NCI-H2107 treated with DMSO at 0.1 percent for 48 hours (cell line): Measurements from ENCODE around the gene NDUFAF5.

Source experiments
- DNase-seq: peaks from one replicate; lab custom pipeline; 2025; ENCODE audit not compliant: unreplicated experiment; lab: John Stamatoyannopoulos, UW

Gene NDUFAF5

DNA sequence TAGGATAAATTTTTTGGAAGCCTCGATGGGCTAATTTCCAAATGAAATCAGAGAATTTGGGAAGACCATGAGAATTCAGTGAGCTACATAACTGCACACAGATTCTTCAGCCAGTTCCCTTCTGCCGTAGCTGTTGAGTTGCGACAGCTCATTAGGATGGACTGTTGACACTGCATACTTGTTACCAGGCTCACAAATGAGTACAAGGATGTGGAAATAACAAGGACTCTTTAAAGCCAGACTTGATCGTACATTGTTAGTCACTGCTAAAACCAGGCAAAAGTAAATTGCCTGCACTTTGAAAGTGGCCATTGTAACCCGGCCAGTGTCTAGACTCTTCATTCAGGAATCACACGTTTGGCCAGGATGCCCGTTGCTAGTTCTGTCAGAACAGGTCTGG, 37.0 kb downstream of the NDUFAF5 start:
- no peak for DNase-seq

DNA sequence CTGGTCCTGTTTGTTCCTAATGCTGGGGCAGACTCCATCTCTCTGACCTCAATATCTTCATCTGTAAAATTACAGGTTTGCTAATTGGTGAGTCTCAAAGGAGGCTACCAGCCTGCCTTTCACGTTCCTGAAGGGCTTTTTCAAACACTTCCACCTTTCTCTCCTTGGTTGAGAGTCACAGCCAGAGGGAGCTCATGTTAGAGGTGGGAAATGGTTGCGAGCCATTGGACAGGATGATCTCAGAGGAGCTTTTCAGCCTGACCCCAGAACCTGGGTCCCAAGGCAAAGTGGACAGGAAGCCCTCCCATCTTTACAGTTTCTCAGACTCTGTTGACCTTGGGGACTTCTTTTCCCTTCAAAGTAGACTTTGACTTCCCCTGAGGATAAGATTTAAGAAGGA, 37.6 kb downstream of the NDUFAF5 start:
- DNase-seq, result no peak

DNA sequence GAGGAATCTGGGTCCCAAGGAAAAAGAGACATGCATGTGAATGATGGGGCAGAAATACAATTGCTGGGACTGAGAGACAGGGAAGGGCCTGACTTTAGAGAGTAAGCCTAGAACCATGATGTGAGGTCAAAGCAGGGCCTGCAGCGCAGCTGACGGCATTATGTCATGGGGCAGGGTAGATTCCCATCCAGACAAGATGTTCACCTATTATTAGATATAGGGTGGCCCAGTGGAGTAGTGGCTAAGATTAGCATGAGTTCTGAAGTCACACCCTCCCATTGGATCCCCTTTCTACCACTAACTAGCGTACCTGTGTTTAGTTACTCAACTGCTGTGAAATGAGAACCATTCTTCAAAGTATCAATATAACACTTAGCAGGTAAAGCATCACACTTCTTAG, 39.6 kb downstream of the NDUFAF5 start:
- no peak for DNase-seq

DNA sequence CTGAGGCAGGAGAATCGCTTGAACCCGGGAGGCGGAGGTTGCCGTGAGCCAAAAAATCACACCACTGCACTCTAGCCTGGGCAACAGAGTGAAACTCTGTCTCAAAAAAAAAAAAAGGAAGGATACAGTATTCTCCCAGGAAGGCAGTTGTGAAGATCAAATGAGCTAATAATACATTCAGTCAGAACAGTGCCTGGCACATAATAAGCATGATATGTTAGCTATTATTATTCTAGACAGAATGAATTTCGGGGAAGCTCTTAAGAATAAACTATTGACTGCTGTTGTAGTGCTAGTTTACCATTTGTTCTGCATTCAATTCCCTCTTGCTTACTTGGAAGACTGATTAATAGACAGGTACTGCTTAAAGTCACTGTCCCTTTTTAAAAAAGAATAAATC, 40.6 kb downstream of the NDUFAF5 start:
- no peak for DNase-seq

DNA sequence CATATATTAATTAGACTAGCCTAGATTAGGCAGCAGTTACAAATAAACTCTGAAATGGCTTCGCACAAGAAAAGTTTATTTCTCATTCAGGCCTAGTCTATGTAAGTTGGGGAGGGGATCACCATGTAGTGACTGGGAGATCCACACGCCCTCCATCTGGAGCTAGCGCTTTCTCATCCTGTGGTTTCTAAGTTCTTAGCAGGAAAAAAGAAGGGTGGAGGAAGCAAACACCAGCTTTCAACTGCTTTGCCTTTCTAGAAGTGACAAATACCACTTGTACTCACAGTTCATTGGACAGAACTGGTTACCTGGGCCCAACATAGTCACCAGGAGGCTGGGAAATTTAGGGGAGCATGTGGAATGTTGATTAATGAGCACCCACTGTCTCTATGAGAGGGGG, 46.6 kb downstream of the NDUFAF5 start:
- DNase-seq, result no peak

DNA sequence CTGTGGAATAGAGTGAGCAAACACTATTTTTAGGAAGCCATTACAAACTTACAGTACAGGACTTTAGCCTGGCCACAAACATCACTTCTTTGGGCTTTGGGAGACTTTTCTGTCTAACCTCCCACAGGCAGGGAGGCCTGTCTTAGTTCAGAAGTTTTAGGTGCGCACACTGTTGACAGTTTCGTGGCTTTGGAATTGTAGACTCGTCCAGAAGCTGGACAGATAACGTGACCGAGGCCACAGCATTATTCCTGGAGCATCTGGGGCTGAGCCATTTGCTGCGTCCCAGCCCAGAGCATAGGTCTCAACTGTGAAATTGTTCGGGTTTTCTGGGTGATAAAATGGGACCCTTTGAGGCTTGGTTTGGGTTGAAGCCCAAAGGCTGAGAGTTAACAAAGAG, 53.8 kb downstream of the NDUFAF5 start:
- DNase-seq, result no peak

DNA sequence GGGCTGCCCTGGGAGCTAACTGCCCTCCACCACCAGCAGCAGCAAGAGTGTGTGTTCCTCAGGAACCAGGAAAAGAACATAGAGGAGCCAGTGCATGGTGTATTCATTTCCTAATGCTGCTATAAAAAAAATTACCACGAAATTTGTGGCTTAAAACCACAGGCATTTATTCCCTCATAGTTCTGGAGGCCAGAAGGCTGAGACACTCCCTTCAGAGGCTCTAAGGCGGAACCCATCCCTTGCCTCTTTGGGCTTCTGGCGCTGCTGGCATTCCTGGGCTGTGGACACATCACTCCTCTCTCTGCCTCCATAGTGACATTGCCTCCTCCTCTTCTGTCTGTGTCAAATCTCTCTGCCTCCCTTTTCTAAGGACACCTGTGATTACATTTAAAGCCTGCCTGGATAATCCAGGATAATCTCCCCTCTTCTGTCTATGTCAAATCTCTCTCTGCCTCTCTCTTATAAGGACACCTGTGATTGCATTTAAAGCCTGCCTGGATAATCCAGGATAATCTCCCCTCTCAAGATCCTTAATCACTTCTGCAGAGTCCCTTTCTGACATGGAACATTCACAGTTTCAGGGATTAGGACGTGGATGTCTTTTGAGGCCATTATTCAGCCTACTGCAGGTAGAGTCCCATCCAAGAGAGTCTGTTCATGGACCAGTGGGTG, 54.7 kb downstream of the NDUFAF5 start:
- DNase-seq, result no peak

DNA sequence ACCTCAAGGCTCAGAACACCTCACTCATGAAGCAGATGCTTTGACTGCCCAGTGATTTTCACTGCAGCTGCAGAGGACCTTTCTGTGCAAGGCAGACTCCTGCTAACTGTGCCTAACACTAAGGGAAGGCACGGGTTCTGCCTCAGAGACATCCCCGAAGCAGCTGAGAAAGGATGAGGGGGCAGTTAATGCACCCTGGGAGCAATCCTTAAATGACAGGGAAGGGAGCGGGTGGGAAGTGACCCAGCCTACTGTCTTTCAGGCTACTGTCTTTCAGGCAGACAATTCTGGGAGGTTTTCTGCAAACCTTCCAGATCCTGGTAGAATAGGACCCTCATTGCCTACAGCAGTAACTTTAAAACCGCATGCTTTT, 55.3 kb downstream of the NDUFAF5 start:
- no peak for DNase-seq

DNA sequence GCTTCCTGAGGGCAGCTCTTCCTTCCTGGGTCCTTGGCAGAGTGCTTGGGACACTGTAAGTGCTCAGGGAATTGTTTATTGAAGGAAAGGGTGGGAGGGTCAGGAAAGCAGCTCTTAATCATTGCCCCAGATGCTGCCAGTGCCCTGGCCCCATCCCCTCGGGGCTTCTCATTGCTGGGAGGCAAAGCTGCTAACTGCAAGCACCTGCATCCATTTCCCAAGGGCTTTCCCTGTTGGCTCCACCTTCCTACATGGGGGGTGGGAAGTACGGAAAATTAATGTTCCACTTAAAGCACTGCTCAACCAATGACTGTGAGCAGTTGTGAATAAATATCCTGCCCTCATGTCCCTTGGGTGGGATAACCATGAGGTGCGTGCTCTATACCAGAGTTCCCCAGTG, 56.4 kb downstream of the NDUFAF5 start:
- no peak for DNase-seq

DNA sequence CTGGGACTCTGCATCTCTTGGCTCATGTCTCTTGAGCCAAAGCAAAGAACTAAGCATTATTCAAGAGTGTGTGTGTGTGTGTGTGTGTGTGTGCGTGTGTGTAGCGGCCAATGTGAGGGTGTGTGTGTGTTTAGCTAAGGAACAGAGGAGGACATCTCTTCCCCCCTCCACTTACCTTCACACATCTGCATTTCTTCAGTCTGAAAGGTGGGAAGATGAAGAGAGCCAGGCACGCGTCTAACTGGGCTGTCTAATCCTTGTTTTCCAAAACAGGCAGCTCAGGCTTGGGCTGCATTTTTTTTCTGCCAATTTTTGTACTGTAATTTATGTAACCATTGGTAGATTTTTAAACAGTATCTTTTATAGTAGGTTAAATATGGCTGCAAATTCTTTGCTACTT, 59.5 kb downstream of the NDUFAF5 start:
- DNase-seq, result no peak

DNA sequence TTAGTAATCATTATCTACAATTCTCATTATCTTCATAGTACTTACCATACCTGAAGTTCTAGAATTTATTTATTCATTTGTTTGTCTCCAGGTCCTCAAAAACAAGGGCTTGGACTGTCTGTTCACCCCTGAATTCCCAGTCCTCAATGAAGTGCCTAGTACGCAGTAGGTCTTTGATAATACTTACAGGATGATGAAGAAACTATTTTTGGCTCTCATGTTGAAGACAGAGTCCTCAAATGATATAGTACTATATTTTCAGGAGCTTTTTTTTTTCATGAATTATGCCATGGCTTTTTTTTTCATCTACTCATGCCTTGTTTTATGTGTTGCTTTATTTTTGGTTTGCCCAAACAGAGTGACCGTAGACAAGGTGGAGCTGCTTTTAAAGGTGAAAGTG, 66.5 kb downstream of the NDUFAF5 start:
- no peak for DNase-seq

DNA sequence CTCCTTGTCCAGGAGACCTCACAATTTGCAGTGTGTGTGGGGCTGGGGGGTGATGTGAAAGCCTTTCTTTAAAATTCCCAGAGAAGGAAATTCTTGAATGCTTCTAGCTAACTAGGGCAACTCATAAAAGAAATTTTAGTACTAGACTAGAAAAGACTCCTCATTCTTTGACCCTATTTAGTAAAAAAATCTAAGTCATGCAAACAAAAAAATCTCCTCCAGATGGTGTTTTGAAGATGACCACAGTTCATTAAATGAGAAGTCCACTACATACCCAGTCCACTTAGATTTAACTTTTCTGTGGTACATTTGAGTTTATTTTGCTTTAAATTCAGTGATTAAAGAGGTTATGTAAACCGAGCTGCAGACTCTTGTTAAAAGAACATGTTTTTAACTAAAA, 67.5 kb downstream of the NDUFAF5 start:
- no peak for DNase-seq

DNA sequence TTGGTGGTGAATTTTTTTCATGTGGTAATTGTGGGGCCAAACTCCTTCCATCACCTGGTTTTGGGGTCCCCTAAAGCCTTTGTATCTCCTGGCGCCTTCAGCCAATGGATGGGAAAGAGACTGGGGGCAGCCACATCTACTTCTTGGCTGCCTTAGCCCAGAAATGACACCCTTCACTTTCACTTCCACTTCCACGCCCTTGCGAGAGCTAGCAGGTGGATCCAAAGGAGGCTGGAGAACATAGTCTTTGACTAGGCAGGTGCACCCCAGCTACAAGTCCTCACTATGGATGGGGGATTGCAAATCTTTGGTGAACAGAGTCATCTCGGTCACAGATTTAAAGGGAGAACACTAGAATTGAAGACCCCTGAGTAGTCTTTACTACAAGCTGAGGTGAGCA, 70.8 kb downstream of the NDUFAF5 start:
- no peak for DNase-seq

DNA sequence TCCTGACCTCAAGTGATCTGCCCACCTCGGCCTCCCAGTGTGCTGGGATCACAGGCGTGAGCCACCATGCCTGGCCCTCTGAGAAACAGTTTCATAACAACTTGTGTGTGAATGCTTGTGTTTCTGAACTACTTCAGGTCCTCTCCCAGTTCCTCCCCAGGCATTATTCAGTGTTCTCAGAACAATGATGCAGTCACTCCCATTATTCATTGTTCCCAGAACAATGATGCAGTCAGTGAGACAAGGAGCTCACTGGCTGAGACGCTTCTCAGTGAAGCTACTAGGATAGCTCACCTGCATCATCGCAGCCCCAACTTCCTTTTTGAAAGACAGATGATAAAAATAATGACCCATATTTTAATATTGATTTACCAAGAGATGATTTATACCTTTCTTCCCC, 71.5 kb downstream of the NDUFAF5 start:
- DNase-seq, result no peak

DNA sequence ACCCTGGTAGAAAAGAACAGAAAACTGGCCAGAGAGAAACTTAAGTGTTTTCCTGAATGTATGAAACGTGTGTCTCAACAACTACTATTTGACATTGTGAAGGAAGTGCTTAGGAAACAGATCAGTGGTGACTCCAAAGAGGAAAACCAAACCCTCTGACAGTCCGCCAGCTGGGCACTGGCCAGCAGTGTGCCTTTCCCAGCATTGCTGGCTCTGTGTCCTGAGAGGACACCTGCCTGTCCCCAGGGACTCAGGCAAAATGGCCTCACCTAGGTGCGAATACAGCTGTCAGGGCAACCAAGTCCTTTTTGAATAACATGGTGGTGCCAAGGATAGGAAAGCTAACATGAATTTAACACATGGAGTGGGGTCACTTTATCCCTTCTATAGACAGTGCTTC, 72.5 kb downstream of the NDUFAF5 start:
- DNase-seq, result no peak

DNA sequence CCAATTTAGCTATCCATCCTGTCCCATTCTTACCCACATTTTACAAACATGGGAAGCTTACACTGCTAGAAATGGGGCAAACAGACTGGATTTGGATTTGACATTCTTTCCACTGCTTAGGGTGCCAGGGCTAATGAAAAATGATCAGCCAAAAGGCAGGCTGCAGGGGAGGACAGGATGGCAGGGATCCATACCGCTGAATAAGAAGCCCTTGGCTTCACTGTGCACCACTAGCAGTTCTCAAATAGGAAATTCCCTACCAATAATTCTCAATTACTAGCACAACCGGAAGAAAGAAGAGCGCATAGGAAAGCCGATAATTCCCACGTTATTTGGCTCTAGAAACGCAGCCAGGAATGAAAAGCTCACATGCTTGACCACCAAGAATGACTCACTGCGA, 73.1 kb downstream of the NDUFAF5 start:
- no peak for DNase-seq

DNA sequence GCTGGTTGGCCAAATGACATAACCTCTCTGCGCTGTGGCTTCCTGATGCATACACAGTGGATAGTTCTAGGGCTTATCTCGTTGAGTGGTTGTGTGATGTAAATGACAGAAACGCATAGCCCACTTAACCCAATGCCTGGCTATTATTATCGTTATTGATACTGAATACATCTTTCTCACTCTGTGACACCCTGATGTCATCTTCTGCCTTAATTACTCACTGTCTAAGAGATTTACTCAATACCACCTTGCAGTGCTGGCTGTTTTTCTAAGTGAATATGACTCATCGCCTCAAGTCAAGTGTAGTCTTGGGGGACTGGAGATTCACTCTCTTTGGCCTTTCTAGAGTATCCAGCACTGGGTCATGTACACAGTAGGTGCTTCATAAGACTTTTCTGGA, 73.6 kb downstream of the NDUFAF5 start:
- DNase-seq, result no peak

DNA sequence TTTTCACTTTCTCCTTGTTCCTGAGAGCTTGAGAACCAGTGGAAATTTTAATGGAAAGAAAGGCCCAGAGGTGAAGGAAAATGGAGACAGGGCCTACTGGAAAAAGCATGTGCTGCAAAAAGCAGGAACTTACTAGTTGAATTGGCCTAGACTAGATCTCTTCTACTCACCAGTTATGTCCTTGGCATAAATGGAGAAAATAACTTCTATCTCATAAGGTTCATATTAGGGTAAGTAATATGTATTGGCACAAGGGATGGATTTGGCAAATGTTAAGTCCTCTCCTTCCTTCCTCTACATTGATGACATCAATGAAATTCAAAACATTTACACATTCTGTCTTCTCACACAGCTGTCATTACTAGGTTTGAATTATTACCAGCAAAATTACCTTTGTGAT, 74.0 kb downstream of the NDUFAF5 start:
- DNase-seq, result no peak

DNA sequence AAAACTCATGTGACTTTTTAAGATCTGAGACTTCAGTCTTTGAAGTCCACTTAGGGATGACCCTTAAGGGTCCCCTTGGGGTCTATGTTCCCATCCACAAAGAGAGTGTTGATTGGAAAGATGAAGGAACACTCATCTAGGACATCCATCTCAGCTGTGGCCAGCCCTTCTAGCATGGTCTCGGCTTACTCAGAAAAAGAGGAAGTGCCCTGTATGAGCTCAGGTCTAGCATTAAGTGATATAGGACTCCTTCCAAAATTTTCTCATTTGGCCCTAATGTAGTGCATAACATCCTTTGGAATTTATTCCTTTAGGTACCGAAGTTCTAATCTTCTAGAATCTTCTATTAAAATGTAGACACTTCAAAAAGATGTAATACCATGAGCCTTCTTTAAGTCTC, 77.4 kb downstream of the NDUFAF5 start:
- DNase-seq, result no peak

DNA sequence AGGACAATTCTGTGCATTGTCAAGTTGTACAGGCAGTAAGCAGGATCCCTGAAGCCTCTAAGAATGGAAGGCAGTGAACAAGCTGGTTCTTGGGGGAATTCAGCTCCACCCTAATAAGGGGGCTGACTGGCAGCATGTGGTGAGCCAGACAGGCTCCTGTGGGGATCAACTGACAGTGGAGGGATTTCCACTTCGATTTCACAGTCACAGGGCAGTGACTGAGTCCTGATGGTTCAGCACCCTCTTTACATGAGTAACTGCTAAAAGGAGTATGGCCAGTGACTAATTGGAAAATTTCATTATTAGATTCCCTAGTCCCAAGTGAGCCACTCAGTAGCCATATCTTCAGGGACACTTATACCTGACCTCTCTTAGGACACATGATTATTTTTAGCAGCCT, 78.4 kb downstream of the NDUFAF5 start:
- DNase-seq, result no peak

DNA sequence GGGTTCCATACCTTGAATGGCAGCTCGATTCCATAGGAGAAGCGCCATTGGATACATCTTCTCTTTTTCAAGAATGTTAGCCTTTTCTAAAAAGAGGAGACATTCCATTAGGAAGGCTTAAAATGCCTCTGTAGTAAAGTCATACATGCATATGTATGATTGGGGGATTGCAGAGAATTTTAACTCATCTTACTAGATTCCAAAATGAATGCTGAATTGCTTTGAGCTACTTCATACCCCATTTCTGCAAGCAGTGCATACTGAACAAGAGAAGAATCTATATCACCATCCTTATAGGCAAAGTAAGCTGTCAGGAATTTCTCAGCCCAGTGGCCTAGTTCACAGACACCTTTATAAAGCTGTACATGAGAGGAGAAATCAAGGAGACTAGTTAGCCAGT, 80.3 kb downstream of the NDUFAF5 start:
- no peak for DNase-seq

DNA sequence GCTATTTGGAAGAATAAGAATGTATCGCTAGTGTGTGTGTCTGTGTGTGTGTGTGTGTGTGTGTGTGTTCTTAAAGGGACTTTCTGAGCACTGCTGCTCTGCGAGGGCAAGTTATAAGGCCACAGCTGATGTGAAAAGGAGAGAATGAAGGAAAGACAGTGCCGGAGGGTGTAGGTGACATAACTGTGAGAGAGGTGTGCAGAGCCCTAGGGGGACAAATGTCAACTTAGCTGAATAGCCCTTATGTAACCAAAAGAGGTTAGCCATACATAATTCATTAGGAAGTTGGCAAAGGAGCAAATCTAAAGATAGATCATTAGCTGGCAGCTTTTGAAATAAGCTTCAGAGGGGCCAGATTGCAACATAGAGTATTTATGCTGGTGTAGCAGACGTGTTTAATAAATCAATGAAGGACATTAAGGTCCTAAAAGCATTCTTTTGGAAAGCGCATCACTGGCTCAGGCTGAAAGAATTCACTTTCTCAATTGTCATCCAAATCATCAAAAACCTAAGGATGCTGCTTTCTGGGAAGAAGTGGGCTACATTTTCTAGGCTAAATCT, 81.0 kb downstream of the NDUFAF5 start:
- DNase-seq, result no peak

DNA sequence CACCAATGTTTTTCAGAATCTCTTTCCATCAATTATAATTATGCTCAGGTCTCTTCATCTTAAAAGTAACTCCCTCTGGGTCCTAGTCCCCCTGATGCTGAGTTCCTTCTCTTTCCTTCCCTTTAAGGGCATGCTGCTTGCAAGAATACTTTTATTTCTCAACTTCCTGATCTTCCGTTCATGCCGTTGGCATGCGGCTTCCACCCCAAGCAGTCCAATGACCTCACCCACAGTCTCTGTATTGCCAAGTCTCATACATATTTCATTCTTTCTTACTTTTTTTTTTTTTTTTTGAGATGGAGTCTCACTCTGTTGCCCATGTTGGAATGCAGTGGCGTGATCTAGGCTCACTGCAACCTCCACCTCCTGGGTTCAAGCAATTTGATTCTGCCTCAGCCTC, 83.5 kb downstream of the NDUFAF5 start:
- DNase-seq, result no peak
